K562 (cell line): ENCODE measurements around the gene SLC34A3. TPM values are rescaled to one million over a fixed set of nuclear protein-coding genes. Genes with fewer than 3 reads are reported as not detected.
A peak's percentile ranks its signal among the peaks of the same experiment; 100 is the strongest.

Experiments
- ARID2 ChIP-seq: fragments of 450-650 bp; IDR thresholded peaks from 2 replicates; pipeline ENCODE4 v1.6.1; 2017; ENCODE audit warnings: antibody characterized with exemption, mild to moderate bottlenecking
- ASH1L ChIP-seq: fragments of 450-650 bp; IDR thresholded peaks from 2 replicates; pipeline ENCODE4 v1.6.1; 2018; ENCODE audit warnings: borderline replicate concordance, mild to moderate bottlenecking, low read depth; ENCODE audit not compliant: partially characterized antibody
- FOXK2 ChIP-seq, 2 experiments: fragments of 450-650 bp; IDR thresholded peaks in 1 of 2; conservative IDR thresholded peaks in 1 of 2; 2 replicates each; pipeline ENCODE4 v1.6.1; 2016; ENCODE audit warnings: low read depth in 2 of 2, mild to moderate bottlenecking in 1 of 2
- FOXO4 ChIP-seq: fragments of 450-650 bp; formaldehyde crosslinking; IDR thresholded peaks from 2 replicates; pipeline ENCODE4 v1.4.0; 2020; ENCODE audit warnings: mild to moderate bottlenecking, moderate library complexity
- FUS ChIP-seq: fragments of 200-400 bp; formaldehyde crosslinking; optimal IDR thresholded peaks from 2 replicates; pipeline ENCODE3; 2017; ENCODE audit warnings: low read depth, low read length
- MAFK ChIP-seq: IDR thresholded peaks from 2 replicates; pipeline ENCODE4 v1.6.1; 2011; ENCODE audit warnings: low read length, improper control_type of control experiment
- MEF2D ChIP-seq: conservative IDR thresholded peaks from 2 replicates; pipeline ENCODE4 v1.6.1; 2016; ENCODE audit warnings: low read depth, missing genetic modification characterization, missing compliant biosample characterization
- PHTF2 ChIP-seq: fragments of 250-450 bp; sonication (Bioruptor Pico); IDR thresholded peaks from 2 replicates; pipeline ENCODE4 v1.5.0; 2021; ENCODE audit warnings: mild to moderate bottlenecking
- RBM39 ChIP-seq: fragments of 200-400 bp; formaldehyde crosslinking; optimal IDR thresholded peaks from 2 replicates; pipeline ENCODE3; 2018; ENCODE audit warnings: low read depth, low read length
- SRSF3 ChIP-seq: fragments of 200-400 bp; formaldehyde crosslinking; IDR thresholded peaks from 2 replicates; pipeline ENCODE4 v1.6.1; 2016; ENCODE audit warnings: mild to moderate bottlenecking, low read length, moderate library complexity; ENCODE audit not compliant: insufficient read depth
- ZBTB43 ChIP-seq: sonication (generic); formaldehyde crosslinking; IDR thresholded peaks from 2 replicates; pipeline ENCODE4 v1.8.0; 2023; ENCODE audit warnings: mild to moderate bottlenecking, missing genetic modification reagents
- ZNF830 ChIP-seq: fragments of 250-450 bp; sonication (Bioruptor Pico); IDR thresholded peaks from 2 replicates; pipeline ENCODE4 v1.5.0; 2021; ENCODE audit warnings: mild to moderate bottlenecking
- polyA plus RNA-seq, 8 experiments: library from polyadenylated mRNA; depleted of rRNA in 4 of 8; stranded (reverse) in 5 of 8; unstranded in 3 of 8; fragments of >200 nt; fragmentation: Nextera tagmentation in 2 of 8; fragmentation: Illumina TruSeq in 1 of 8; extraction: Ambion mirVana in 2 of 8; extraction: Trizol in 1 of 8; gene quantifications; 2 replicates each; pipeline versions ENCODE4 v1.2.1 to v1.2.3, GENCODE V29; 2011 to 2014; ENCODE audit warnings: inconsistent platforms in 1 of 8, missing spikeins in 1 of 8
- total RNA-seq, 7 experiments: library from RNA; depleted of rRNA in 6 of 7; stranded (reverse); fragments of >200 nt in 6 of 7; fragmentation: Illumina TruSeq in 2 of 7; extraction: Trizol in 2 of 7; gene quantifications; 2 replicates each; pipeline versions ENCODE4 v1.2.1 to v1.2.3, GENCODE V29; 2011 to 2021; ENCODE audit warnings: low replicate concordance in 1 of 7
- TF ChIP-seq, protein P1 (sequence below), 2 experiments: fragments of 450-650 bp in 1 of 2; sonication (generic) in 1 of 2; formaldehyde crosslinking in 1 of 2; IDR thresholded peaks in 1 of 2; conservative IDR thresholded peaks in 1 of 2; 2 replicates each; pipeline versions ENCODE4 v1.6.1 to v1.8.1; 2016 to 2023; ENCODE audit warnings: mild to moderate bottlenecking in 2 of 2, moderate library complexity in 2 of 2, inconsistent platforms in 1 of 2, missing genetic modification reagents in 1 of 2
- TF ChIP-seq, protein P2 (sequence below): fragments of 250-450 bp; sonication (Bioruptor Pico); IDR thresholded peaks from 2 replicates; pipeline ENCODE4 v1.5.0; 2020; ENCODE audit warnings: mild to moderate bottlenecking, borderline replicate concordance
- TF ChIP-seq, protein P3 (sequence below): sonication (generic); formaldehyde crosslinking; IDR thresholded peaks from 2 replicates; pipeline ENCODE4 v1.8.0; 2023; ENCODE audit warnings: mild to moderate bottlenecking, missing genetic modification reagents

The SLC34A3 gene
- total and polyA plus RNA-seq, 9 of the 15 experiments (the other 6 are each of a cell fraction or from before 2014, with no cell fraction given): not detected

GRCh38 chr9:137205126-137206069 lies 25.3 kb upstream of the SLC34A3 start, which contains the start of the genes NDOR1 and TMEM203 (continued):
- TF ChIP-seq, protein P1, sequence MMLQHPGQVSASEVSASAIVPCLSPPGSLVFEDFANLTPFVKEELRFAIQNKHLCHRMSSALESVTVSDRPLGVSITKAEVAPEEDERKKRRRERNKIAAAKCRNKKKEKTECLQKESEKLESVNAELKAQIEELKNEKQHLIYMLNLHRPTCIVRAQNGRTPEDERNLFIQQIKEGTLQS (IDR thresholded peaks at IDR 0.05): no peak
- TF ChIP-seq, protein P1 (CRISPR knock-in tag; conservative IDR thresholded peaks at IDR 0.05): 0 out of 2 replicates have a peak, but pooled peaks have one; percentile 31
- TF ChIP-seq FUS (no peak), RBM39 (no peak), ARID2 (no peak), FOXO4 (CRISPR knock-in tag) (no peak), ZBTB43 (CRISPR knock-in tag) (no peak), FOXK2 (conservative IDR thresholded peaks at IDR 0.05 in 1 of 2, IDR thresholded peaks at IDR 0.05 in 1 of 2; ENCODE audit: low read depth in 2 of 2) (peak in 1 of 2 experiments; percentile 46; a peak in 1 of 4 replicates), ZNF830 (CRISPR knock-in tag) (no peak), MAFK (no peak), ASH1L (no peak), PHTF2 (CRISPR knock-in tag) (no peak), MEF2D (tag) (no peak), SRSF3 (no peak)
- TF ChIP-seq, protein P2, sequence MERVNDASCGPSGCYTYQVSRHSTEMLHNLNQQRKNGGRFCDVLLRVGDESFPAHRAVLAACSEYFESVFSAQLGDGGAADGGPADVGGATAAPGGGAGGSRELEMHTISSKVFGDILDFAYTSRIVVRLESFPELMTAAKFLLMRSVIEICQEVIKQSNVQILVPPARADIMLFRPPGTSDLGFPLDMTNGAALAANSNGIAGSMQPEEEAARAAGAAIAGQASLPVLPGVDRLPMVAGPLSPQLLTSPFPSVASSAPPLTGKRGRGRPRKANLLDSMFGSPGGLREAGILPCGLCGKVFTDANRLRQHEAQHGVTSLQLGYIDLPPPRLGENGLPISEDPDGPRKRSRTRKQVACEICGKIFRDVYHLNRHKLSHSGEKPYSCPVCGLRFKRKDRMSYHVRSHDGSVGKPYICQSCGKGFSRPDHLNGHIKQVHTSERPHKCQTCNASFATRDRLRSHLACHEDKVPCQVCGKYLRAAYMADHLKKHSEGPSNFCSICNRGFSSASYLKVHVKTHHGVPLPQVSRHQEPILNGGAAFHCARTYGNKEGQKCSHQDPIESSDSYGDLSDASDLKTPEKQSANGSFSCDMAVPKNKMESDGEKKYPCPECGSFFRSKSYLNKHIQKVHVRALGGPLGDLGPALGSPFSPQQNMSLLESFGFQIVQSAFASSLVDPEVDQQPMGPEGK (CRISPR knock-in tag): no peak
- TF ChIP-seq, protein P3, sequence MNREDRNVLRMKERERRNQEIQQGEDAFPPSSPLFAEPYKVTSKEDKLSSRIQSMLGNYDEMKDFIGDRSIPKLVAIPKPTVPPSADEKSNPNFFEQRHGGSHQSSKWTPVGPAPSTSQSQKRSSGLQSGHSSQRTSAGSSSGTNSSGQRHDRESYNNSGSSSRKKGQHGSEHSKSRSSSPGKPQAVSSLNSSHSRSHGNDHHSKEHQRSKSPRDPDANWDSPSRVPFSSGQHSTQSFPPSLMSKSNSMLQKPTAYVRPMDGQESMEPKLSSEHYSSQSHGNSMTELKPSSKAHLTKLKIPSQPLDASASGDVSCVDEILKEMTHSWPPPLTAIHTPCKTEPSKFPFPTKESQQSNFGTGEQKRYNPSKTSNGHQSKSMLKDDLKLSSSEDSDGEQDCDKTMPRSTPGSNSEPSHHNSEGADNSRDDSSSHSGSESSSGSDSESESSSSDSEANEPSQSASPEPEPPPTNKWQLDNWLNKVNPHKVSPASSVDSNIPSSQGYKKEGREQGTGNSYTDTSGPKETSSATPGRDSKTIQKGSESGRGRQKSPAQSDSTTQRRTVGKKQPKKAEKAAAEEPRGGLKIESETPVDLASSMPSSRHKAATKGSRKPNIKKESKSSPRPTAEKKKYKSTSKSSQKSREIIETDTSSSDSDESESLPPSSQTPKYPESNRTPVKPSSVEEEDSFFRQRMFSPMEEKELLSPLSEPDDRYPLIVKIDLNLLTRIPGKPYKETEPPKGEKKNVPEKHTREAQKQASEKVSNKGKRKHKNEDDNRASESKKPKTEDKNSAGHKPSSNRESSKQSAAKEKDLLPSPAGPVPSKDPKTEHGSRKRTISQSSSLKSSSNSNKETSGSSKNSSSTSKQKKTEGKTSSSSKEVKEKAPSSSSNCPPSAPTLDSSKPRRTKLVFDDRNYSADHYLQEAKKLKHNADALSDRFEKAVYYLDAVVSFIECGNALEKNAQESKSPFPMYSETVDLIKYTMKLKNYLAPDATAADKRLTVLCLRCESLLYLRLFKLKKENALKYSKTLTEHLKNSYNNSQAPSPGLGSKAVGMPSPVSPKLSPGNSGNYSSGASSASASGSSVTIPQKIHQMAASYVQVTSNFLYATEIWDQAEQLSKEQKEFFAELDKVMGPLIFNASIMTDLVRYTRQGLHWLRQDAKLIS (CRISPR knock-in tag): no peak; the same call in 1 of the 2 replicates
